SH-SY5Y (cell line): ENCODE measurements around the gene DLG1.

Experiments used
- GATA2 ChIP-seq: IDR thresholded peaks from 2 replicates; pipeline ENCODE4 v1.6.1; 2011; ENCODE audit warnings: mild to moderate bottlenecking, low read depth, low read length
- GATA3 ChIP-seq: IDR thresholded peaks from 2 replicates; pipeline ENCODE4 v1.6.1; 2011; ENCODE audit warnings: low read depth, mild to moderate bottlenecking, low read length, moderate library complexity

DNA sequence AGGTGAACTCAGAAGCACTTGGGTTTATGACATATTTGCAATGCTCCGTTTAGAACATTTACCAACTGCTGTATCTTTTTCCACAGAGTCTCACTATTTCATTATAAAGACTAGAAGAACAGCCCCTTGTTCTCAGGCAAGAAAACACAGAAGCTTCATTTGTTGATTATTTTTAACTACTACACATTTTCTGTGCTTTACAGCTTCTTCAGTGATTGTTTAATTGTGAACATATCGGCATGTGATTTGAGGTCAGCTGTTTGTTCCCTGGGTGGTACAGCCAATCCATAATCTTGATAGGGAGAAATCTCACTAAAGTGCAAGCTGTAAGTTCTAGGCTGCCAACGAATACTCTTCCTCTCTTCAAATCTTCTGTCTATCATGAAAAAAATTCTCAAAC, 31.0 kb upstream of the DLG1 start:
- no peak for TF ChIP-seq GATA3
- no peak for TF ChIP-seq GATA2
